ENCODE results near the gene RFNG. TPM values are rescaled to one million over a fixed set of nuclear protein-coding genes. Genes with fewer than 3 reads are reported as not detected.

The RFNG gene
- total and polyA plus RNA-seq, 2 of the 13 experiments (the other 11 are each of a cell fraction or from before 2014, with no cell fraction given) = 61.4 to 64.0 TPM

- BruUV-seq (replicated peaks) = no TSS peak
- H3K36me3 ChIP-seq (replicated peaks in 1 of 2; ENCODE audit: control insufficient read depth in 1 of 2, insufficient read depth in 2 of 2, low read length in 2 of 2) = peaks cover 31 to 47% of the 10 kb centered on the region in 2 experiments
- H3K4me1 ChIP-seq (ENCODE audit: insufficient read depth, low read length) = peaks cover 52% of the 10 kb centered on the region
- DNase-seq (ENCODE audit: low spot score) (no peak), ATAC-seq (no peak), FAIRE-seq (no peak)
- H3K27ac ChIP-seq (ENCODE audit: extremely low read length, insufficient read depth, low read length) = peak overlapping the region; percentile 91
- no peaks in the 10 kb centered on the region; a peak in 2 of 5 replicates for H3K27me3 ChIP-seq (ENCODE audit: control insufficient read depth in 1 of 2, insufficient read depth in 2 of 2, low read length in 2 of 2)
- CTCF ChIA-PET (ENCODE audit: low intra/inter-chr PET ratio, low total read pairs) = no interaction called here
- 0 out of 2 replicates have a peak, but pooled peaks have one; percentile 34 for TF ChIP-seq ARID4A (CRISPR knock-in tag; IDR thresholded peaks at IDR 0.05; ENCODE audit: borderline replicate concordance)
- TF ChIP-seq POLR2G (IDR thresholded peaks at IDR 0.05; ENCODE audit: low read depth, low read length) = peak; percentile 50
- TF ChIP-seq POLR2AphosphoS5 (IDR thresholded peaks at IDR 0.05; ENCODE audit: low read depth, low read length) = peak; percentile 29; the same call in 1 of the 2 replicates
- peak; percentile 83 for TF ChIP-seq AGO2 (optimal IDR thresholded peaks at IDR 0.05; ENCODE audit: low read depth, low read length)
- TF ChIP-seq FOXC1 (CRISPR knock-in tag; IDR thresholded peaks at IDR 0.05; ENCODE audit: borderline replicate concordance) = no peak
- TF ChIP-seq ZC3H13 (CRISPR knock-in tag; IDR thresholded peaks at IDR 0.05) = 0 out of 2 replicates have a peak, but pooled peaks have one; percentile 7
- TF ChIP-seq ZNF451 (CRISPR knock-in tag; IDR thresholded peaks at IDR 0.05) = 0 out of 2 replicates have a peak, but pooled peaks have one; percentile 51
- 0 out of 2 replicates have a peak, but pooled peaks have one; percentile 38 for TF ChIP-seq AKAP8 (CRISPR knock-in tag; IDR thresholded peaks at IDR 0.05)
- TF ChIP-seq CENPX (CRISPR knock-in tag; IDR thresholded peaks at IDR 0.05) = no peak
- intact Hi-C loops (cut with micrococcal nuclease; ENCODE audit: unreplicated experiment) = no loop called here
- in situ Hi-C loops (cut with HindIII; ENCODE audit: extremely low pct_ligation_motif_present, low pct_unique_long_range_greater_than_20kb) = no loop called here
- no peak overlapping the region for H3K9ac ChIP-seq (ENCODE audit: insufficient read depth, low read depth, low read length)
- no peak overlapping the region for H3K4me2 ChIP-seq (ENCODE audit: low read depth, low read length)
- no peak overlapping the region for H3K4me3 ChIP-seq (replicated peaks in 1 of 3; ENCODE audit: insufficient read depth in 1 of 3, low read depth in 2 of 3, low read length in 3 of 3)
- H2AFZ ChIP-seq (ENCODE audit: low read length) = no peak overlapping the region
- no peaks in the 10 kb centered on the region for H3K9me3 ChIP-seq (ENCODE audit: low read length)
- POLR2A ChIA-PET = interaction anchor here (1.6 to 3.1 kb wide), 3 partner anchors 8 to 18 kb away, joined by 3 to 28 read pairs (median 14); partner anchors contain the start of genes DCXR and DUS1L
- H4K20me1 ChIP-seq (ENCODE audit: insufficient read depth, low read length) = no peaks in the 10 kb centered on the region; the same call in 1 of the 2 replicates
- peaks cover 26% of the 10 kb centered on the region for H3K79me2 ChIP-seq (ENCODE audit: insufficient read depth, low read length)
- 92% methylated on average over 19 of the region's 26 CpGs for WGBS (ENCODE audit: low lambda C conversion rate)
Observed at GRCh38 chr17:82055023-82055964, 3.7 kb upstream of the RFNG start.
